RWPE2 (cell line): ENCODE results near the gene MAP3K4.

Source experiments
- ATAC-seq: fragments of 200-7000 bp; cut with Tn5 transposase; 3 replicates; pipeline ENCODE4 v1.9.1; 2021; ENCODE audit warnings: low read depth
- DNase-seq: peaks from one replicate; pipeline ENCODE4 v3.0.0-alpha.2; 2020; ENCODE audit warnings: low spot score
- H3K27ac ChIP-seq: fragments of 450-650 bp; 2 replicates; pipeline ENCODE4 v1.5.1; 2017; ENCODE audit warnings: mild to moderate bottlenecking; ENCODE audit not compliant: poor library complexity, severe bottlenecking
- H3K27me3 ChIP-seq: fragments of 250-450 bp; sonication (Bioruptor Pico); 2 replicates; pipeline ENCODE4 v1.5.1; 2021; ENCODE audit warnings: mild to moderate bottlenecking, moderate library complexity; ENCODE audit not compliant: insufficient read depth, poor library complexity, severe bottlenecking
- H3K36me3 ChIP-seq: fragments of 250-450 bp; sonication (Bioruptor Pico); 2 replicates; pipeline ENCODE4 v1.5.1; 2020; ENCODE audit warnings: low read depth, mild to moderate bottlenecking, moderate library complexity
- H3K4me1 ChIP-seq: fragments of 250-450 bp; sonication (Bioruptor Pico); 2 replicates; pipeline ENCODE4 v1.5.1; 2021; ENCODE audit warnings: mild to moderate bottlenecking, moderate library complexity; ENCODE audit not compliant: insufficient read depth, poor library complexity, severe bottlenecking
- H3K4me3 ChIP-seq: fragments of 250-450 bp; sonication (Bioruptor Pico); 2 replicates; pipeline ENCODE4 v1.5.1; 2021; ENCODE audit warnings: mild to moderate bottlenecking, moderate library complexity; ENCODE audit not compliant: severe bottlenecking
- H3K9me3 ChIP-seq: fragments of 250-450 bp; sonication (Bioruptor Pico); 2 replicates; pipeline ENCODE4 v1.5.1; 2021; ENCODE audit warnings: mild to moderate bottlenecking, moderate library complexity; ENCODE audit not compliant: severe bottlenecking
- CTCF ChIP-seq: fragments of 450-650 bp; IDR thresholded peaks from one replicate; pipeline ENCODE4 v1.5.1; 2017; ENCODE audit warnings: mild to moderate bottlenecking, moderate library complexity; ENCODE audit not compliant: poor library complexity, severe bottlenecking

Gene MAP3K4

GRCh38 chr6:161023316-161023715 lies 31.7 kb downstream of the MAP3K4 start:
- no peaks in the 10 kb centered on the region for H3K27me3 ChIP-seq

GRCh38 chr6:161024364-161024920 lies 32.9 kb downstream of the MAP3K4 start:
- no peak for ATAC-seq
- no peaks in the 10 kb centered on the region for H3K4me1 ChIP-seq
- TF ChIP-seq CTCF = no peak

More at GRCh38 chr6:161023316-161023715, 31.7 kb downstream of the MAP3K4 start:
- Histone ChIP-seq H3K9me3 (no peaks in the 10 kb centered on the region), H3K4me1 (peaks cover 6% of the 10 kb centered on the region), H3K4me3 (no peak overlapping the region), H3K27ac (no peak overlapping the region), H3K36me3 (peaks cover 6% of the 10 kb centered on the region; the same call in 1 of the 2 replicates)
- no peak for ATAC-seq
- no peak for DNase-seq
- no peak for TF ChIP-seq CTCF

GRCh38 chr6:161027385-161027784 lies 35.8 kb downstream of the MAP3K4 start:
- DNase-seq = no peak
- Histone ChIP-seq H3K9me3 (no peaks in the 10 kb centered on the region), H3K27me3 (no peaks in the 10 kb centered on the region), H3K4me1 (peaks cover 28% of the 10 kb centered on the region), H3K27ac (no peak overlapping the region), H3K36me3 (peaks cover 3% of the 10 kb centered on the region; the same call in 1 of the 2 replicates), H3K4me3 (no peak overlapping the region)
- no peak for TF ChIP-seq CTCF
- ATAC-seq = no peak

More at GRCh38 chr6:161024364-161024920, 32.9 kb downstream of the MAP3K4 start:
- Histone ChIP-seq H3K36me3 (peaks cover 6% of the 10 kb centered on the region; the same call in 1 of the 2 replicates), H3K9me3 (no peaks in the 10 kb centered on the region), H3K4me3 (no peak overlapping the region), H3K27ac (no peak overlapping the region), H3K27me3 (no peaks in the 10 kb centered on the region)
- DNase-seq = no peak

- Histone ChIP-seq H3K27ac (no peak overlapping the region), H3K9me3 (peaks cover 2% of the 10 kb centered on the region), H3K4me3 (no peak overlapping the region), H3K36me3 (no peaks in the 10 kb centered on the region), H3K4me1 (peaks cover 47% of the 10 kb centered on the region), H3K27me3 (no peaks in the 10 kb centered on the region)
- DNase-seq = no peak
- no peak for ATAC-seq
- TF ChIP-seq CTCF = no peak
These were observed 37.7 kb downstream of the MAP3K4 start for GRCh38 chr6:161029195-161029809.
